CD1c-positive myeloid dendritic cell (primary cell): ENCODE results near the gene TRAF5.
"Not testable (repeated sequence)": the region's sequence is repeated elsewhere in the genome, so short reads cannot be mapped to it uniquely, and the experiment has no call there.

Source experiments
- DNase-seq: peaks from one replicate; pipeline ENCODE4 v3.0.0-alpha.2; 2016; ENCODE audit errors: extremely low spot score

TRAF5 gene

DNA sequence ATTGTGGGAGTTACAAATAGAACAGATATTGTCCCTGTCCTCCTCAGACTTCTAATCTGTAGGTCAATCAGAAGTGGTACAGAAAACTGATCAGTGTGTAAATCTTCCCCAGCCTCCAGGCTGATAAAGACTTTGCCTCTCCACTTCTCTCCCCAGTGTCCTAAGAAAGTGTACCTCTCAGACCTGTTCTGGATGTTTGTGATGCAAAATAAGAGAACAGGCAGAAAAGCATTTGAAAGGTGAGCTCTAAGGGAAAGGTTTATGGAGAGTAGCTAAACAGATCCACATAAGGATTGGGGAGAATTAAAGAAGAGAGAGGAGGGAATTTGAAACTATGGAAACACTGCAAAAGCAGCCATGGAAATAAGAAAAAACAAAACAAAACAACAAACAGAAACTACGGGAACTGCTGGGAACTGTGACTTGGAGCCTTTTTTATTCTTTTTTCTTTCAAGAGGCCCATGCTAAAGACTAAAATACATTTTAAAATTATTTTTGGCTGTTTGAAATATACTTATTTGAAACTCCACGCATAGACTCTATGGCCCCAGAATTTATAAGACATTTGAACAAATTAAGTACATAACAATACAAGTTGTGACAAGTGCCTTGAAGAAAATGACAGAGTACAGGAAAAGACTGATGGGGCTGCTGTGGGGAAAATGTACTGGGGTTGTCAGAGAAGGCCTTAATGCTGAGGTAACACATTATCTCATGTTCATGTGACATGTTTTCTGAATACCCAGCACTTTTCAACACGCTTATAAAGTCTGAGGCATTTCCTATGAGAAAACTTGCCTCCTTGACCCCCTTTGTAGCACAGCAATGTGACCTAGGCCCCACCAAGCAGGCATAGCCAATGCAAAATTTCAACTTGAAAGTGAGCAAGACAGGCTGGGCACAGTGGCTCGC lies 51.2 kb downstream of the TRAF5 start:
- no peak for DNase-seq

DNA sequence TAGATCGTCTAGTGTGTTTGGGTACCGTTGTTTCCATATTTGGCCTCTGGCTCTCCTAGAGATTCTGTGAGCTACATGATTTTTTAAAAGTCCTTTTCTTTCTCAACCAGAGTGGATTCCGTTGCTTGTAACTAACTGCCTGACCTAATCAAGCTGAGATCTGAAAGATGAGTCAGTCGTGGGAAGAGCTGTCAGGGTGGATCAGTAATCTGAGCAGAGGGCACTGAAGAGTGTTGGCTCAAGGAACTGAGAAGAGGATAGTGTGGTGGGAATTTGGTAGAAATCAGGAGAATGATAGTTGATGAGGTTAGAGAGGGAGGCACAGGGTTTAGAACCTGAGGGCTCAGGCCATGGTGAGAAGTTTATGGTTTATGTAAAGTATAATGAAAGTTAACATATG lies 52.2 kb downstream of the TRAF5 start:
- DNase-seq, result peak; percentile 21

DNA sequence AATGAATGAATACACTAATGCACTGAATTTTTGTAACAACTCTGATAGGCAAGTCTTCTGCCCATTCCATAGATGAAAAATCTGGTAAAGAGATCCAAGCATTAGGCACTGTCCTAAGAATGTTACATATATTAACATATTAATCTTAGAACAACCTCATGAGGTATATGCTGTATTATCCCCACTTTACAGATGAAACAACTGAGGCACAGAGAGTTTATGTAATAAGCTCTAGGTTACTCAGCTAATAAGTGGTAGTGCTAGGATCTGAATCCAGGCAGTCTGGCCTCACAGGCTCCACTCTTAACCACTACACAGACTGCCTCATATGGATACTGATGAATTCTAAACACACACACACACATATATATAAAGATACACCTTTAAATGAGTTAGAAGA lies 52.8 kb downstream of the TRAF5 start:
- DNase-seq, result no peak

DNA sequence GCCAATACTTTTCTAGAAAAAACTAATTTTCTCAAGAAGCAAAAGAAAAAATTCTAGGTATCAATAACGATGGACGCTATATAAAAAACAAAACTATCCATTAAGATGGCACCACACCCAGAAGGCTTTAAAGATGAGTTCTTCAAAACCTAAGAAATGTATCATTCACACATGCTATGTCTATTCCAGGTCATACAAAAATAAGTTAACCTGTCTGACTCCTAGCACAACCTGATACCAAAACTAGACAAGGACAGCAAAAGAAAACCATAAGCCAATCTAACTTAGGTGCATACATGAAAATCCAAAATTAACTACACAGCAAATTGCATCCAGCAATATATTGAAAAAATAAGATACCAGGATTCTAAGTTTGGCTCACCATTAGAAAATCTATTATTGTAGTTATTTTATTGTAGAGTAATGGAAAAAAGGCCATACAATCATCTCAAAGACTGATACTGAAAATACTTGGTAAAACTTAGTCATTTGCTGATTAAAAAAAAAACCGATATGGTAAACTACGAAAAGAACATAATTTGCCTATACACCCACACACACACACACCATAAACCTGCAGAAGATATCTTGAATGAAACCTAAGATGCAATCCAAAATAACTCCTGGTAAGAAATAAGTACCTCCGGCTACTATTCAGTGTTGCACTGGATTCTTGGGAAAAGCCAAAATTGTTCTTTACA lies 55.0 kb downstream of the TRAF5 start:
- DNase-seq, result no peak

DNA sequence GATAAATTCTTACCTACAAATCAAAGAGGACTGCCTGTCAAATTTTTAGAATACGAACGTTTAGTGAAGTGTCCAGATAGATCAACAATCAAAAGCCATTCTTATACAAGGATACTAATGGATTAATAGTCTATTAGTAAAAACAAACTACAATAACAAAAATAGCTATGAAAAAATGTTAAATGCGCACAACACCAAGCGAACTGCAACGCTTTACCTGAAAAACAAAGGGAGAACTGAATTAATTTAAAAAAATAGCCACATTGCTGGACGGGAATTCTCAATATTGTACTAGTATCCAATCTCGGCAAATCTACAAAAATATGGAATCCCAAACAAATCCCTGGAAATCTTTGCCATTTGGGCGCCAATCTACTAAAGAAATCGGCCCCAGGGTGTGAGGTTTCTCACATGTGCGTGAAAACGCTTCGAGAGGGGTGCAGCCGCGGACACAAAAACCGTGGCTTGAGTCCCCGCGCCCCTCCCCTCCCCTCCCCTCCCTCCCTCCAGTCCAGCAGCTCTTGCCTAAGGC lies 55.6 kb downstream of the TRAF5 start:
- no peak for DNase-seq

DNA sequence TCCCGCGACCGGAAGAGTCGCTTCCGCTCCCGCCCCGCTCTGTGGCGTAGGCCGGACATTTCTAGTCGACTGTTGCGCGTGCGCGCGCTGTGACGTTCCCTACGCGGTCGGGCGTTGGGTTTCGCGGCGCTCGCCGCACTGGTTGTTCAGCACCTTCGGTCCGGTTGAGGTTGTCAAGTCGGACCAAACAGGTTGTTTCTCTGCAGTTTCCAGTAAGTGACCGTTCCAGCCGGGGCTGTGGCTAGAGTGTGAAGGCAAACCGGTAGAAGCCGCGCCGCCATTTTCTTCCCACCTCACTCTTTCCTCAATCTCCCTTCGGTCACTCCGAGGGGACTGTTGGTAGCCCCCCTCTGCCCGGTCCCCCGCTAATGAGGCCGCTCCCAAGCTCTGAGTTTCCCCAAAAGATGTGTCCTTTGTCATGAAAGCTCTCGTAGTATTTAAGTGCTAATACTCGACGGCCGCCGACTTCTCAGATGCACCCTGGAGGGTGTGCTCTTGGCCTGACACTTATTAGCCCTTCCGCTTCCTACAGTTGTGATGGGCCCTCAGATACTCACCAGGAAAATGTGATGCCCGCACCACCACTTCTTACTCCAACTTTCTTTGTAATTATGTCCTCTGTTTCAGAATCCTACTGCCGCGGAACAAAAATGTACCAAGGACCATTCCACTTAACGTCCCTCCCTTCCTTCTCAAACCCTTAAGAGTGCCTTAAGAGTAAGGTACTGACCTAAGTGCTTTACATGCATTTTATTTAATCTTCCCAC lies 56.3 kb downstream of the TRAF5 start:
- peak; percentile 96 for DNase-seq

DNA sequence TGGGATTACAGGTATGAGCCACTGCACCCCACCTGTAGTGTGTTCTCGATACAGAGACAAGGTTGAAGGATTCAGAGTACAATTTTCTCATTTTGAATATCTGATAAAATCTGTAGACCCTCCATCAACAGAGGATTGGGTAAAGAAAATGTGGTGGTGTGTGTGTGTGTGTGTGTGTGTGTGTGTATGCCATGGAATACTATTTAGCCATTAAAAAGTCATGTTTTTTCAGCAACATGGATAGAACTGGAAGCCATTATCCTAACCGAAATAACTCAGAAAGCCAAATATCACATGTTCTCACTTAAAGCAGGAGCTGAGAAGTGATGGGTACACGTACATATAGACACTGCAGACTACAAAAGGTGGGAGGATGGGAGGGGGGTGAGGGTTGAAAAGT lies 57.9 kb downstream of the TRAF5 start:
- DNase-seq, result no peak

DNA sequence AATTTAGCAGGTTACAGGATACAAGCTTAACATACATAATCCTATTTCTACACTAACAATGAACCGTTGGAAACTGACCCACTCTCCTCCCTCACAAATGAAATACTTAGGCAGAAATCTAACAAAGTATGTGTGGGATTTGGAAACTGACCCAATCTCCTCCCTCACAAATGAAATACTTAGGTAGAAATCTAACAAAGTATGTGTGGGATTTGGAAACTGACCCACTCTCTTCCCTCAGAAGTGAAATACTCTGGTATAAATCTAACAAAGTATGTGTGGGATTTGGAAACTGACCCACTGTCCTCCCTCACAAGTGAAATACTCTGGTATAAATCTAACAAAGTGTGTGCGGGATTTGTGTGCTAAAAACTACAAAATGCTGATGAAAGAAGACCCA lies 60.3 kb downstream of the TRAF5 start:
- no peak for DNase-seq

DNA sequence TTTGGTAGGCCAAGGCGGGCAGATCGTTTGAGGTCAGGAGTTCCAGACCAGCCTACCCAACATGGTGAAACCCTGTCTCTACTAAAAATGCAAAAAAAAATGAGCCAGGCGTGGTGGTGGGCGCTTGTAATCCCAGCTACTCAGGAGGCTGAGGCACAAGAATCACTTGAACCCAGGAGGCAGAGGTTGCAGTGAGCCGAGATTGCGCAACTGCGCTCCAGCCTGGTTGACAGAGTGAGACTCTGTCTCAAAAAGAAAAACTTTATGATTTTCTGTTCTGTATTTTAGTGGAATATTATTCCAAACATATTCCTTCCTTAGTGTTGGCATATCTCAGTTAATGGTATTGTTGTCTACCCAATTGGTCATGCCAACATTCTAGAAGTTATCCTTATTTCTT lies 64.2 kb downstream of the TRAF5 start:
- DNase-seq, result not testable (repeated sequence)

DNA sequence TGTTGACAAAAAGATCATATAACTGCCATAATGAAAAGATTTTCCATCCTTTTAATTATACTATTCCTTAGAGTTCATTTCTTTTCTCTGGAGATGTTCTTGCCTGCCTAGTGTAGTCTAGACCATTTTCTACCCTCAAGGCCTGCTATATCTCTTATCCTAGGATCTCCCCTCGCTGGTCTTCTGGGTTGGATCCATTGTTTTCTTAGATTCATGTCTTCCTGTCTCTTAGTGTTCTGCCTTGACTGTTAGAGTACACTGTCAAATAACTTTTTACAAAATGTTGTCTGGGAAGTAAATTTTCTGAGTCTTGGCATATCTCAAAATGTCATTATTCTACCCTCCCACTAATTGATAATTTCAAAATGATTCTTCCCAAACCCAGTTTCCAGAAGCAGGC lies 66.6 kb downstream of the TRAF5 start:
- no peak for DNase-seq

DNA sequence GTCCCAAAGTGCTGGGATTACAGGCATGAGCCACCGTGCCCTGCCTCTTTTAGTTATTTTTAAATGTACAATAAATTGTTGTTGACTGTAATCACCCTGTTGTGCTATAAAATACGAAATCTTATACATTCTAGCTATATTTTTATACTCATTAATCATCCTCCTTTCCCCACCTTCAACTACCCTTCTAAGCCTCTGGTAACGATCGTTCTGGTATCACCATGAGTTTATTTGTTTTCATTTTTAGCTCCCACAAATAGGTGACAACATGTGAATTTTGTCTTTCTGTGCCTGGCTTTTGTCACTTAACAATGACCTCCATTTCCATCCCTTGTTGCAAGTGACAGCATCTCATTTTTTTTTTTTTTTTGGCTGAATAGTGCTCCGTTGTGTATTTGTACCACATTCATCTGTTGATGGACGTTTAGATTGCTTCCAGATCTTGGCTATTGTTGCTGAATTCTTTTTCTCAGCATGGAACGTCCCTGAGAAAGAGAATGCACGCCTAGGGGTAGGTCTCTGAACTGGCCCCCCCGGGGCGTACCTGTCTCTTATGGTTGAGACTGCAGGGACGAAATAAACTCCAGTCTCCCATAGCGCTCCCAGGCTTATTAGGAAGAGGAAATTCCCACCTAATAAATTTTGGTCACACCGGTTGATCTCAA lies 71.8 kb downstream of the TRAF5 start:
- not testable (repeated sequence) for DNase-seq

DNA sequence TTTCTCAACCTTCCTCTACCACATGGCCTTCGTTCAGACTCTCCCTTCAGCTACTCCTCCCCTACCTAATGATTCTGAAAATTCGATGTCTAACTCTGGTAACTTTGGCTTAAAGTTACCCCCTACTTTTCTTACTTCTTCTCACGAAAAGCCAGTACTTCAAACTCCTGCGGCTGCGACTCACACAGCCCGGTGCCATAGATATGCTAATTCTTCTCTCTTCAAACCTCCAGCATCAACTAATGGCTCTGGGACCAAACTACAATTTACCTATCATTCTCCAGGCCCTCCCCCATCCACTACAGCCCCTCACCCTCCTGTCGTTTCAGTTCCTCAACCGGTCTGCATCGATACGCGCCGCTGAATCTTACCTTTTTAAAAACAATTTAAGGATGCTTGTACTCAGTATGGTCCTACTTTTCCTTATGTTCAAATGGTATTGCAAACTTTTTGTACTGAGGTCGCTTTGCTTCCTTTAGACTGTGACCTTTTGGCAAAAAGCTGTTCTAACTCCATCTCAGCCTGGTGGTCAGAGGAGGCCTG lies 73.3 kb downstream of the TRAF5 start:
- DNase-seq, result not testable (repeated sequence)

DNA sequence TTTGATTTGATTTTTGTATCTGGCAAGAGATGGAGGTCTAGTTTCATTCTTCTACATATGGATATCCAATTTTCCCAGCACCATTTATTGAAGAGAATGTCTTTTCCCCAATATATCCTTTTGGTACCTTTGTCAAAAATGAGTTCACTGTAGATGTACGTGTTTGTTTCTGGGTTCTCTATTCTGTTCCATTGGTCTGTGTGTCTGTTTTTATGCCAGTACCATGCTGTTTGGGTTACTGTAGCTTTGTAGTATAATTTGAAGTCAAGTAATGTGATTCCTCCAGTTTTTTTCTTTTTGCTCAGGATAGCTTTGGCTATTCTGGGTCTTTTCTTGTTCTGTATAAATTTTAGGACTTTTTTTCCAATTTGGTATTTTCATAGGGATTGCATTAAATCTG lies 75.1 kb downstream of the TRAF5 start:
- not testable (repeated sequence) for DNase-seq

DNA sequence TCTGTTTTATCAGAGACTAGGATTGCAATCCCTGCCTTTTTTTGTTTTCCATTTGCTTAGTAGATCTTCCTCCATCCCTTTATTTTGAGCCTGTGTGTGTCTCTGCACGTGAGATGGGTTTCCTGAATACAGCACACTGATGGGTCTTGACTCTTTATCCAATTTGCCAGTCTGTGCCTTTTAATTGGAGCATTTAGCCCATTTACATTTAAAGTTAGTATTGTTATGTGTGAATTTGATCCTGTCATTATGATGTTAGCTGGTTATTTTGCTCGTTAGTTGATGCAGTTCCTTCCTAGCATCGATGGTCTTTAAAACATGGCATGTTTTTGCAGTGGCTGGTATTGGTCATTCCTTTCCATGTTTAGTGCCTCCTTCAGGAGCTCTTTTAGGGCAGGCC lies 79.5 kb downstream of the TRAF5 start:
- not testable (repeated sequence) for DNase-seq

DNA sequence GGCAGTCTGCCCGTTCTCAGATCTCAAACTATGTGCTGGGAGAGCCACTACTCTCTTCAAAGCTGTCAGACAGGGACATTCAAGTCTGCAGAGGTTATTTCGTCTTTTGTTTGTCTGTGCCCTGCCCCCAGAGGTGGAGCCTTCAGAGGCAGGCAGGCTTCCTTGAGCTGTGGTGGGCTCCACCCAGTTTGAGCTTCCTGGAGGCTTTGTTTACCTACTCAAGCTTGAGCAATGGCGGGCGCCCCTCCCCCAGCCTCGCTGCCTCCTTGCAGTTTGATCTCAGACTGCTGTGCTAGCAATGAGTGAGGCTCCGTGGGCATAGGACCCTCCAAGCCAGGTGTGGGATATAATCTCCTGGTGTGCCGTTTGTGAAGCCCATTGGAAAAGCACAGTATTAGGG lies 81.1 kb downstream of the TRAF5 start:
- DNase-seq, result not testable (repeated sequence)

DNA sequence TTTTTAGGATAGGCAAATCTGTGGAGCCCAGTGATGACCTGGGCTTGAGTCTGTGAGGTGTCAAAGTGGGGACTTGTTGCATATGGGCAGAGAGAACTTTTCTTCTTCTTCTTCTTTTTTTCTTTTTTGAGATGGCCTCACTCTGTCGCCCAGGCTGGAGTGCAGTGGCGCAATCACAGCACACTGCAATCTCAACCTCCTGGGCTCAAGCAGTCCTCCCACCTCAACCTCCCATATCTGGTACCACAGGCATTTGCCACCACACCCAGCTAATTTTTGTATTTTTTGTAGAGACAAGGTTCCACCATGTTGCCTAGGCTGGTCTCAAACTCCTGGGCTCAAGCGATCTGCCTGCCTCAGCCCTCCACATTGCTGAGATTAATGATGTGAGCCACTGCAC lies 85.0 kb downstream of the TRAF5 start:
- no peak for DNase-seq

DNA sequence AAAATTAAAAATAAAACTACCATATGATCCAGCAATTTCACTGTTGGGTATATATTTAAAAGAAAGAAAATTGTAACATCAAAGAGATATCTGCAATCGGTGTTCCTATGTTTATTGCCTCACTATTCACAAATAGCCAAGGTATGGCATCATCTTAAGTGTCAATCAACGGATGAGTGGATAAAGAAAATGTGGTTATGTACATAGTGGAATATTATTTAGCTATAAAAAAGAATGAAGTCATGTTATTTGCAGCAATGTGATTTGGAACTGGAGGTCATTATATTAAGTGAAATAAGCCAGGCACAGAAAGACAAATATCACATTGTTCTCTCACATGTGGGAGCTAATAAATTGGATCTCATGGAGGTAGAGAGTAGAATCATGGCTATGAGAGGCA lies 89.1 kb downstream of the TRAF5 start:
- no peak for DNase-seq

DNA sequence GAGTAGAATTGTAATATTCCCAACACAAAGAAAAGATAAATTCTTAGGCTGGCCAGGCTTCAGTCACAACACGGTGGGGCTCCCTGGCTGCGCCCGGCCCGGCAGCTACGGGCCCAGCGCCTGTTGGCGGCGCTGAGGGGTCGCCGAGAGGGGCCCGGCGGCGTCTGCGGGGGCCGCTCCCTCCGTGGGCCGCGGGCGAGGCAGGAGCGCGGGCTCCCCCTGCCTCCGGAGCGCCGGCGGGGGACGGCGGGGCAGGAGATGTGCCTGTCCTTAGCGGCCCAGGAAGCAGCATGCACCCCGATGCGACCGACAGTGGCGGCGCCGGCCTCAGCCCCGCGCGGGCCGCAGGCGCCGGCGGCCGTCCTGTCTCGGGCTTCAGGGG lies 89.6 kb downstream of the TRAF5 start:
- not testable (repeated sequence) for DNase-seq

DNA sequence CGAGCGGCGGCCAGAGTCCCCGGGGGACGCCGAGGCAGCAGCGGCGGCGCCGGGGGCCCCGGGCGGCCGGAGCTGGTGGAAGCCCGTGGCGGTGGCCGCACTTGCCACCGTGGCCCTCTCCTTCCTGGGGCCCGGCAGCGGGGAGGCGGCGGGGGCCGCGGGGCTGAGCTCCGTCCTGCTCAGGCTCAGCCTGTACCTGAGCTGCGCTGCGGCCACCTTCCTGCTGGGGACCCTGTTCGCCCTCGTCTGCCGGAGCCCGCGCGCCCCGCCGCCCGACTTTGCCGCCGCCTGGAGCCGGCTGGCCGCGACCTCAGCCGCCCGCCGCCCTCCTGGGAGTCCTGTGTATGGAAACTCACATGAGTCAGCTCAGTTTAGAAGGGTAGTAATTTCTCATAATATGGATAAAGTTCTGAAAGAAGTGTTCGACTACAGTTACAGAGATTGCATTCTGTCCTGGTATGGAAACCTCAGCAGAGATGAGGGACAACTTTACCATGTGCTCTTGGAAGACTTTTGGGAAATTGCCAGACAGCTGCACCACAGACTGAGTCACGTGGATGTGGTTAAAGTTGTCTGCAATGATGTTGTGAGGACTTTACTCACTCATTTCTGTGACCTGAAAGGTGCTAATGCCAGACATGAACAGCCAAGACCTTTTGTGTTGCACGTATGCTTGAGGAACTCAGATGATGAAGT lies 90.1 kb downstream of the TRAF5 start:
- not testable (repeated sequence) for DNase-seq

DNA sequence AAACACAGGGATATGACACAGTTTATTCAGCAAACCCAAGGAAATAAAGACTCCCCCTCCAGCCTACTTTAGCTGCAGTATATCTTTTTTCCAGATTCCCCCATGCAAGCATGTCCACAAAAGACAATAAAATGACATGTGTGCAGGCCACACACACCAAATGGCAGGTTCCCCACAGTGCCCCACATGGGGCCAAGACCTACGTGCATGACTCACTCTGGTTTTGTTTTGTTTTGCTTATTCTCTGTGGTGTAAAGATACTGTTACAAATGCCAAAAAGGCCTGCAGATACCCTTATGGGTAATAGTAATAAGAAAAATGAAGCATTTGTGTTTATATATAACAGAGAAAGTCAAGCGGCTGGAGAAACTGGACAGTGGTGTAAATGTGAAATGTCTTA lies 93.8 kb downstream of the TRAF5 start:
- no peak for DNase-seq
